Measurements from ENCODE around the gene DDIAS.
"Not testable (repeated sequence)": the region's sequence is repeated elsewhere in the genome, so short reads cannot be mapped to it uniquely, and the experiment has no call there.

The DDIAS gene

GRCh38 chr11:82922396-82923173 lies 21.0 kb downstream of the DDIAS start:
- not testable (repeated sequence) for H3K36me3 ChIP-seq (ENCODE audit: control insufficient read depth, insufficient read depth, low read length); H3K9me3 ChIP-seq (ENCODE audit: control insufficient read depth, low read length); H3K4me3 ChIP-seq (ENCODE audit: low read depth, low read length); H3K4me1 ChIP-seq; H3K27ac ChIP-seq; H3K27me3 ChIP-seq (ENCODE audit: control insufficient read depth, insufficient read depth, low read length); H3K4me2 ChIP-seq (ENCODE audit: low read length); H3K9ac ChIP-seq; H2AFZ ChIP-seq; H3K79me2 ChIP-seq

GRCh38 chr11:82924522-82925224 lies 23.1 kb downstream of the DDIAS start:
- TF ChIP-seq CTCF (IDR thresholded peaks at IDR 0.05) = no peak
- Histone ChIP-seq H3K9me3 (ENCODE audit: control insufficient read depth, low read length) (no peaks in the 10 kb centered on the region), H3K9ac (no peak overlapping the region), H3K79me2 (no peaks in the 10 kb centered on the region), H3K27ac (no peak overlapping the region), H3K4me3 (ENCODE audit: low read depth, low read length) (no peak overlapping the region), H3K27me3 (ENCODE audit: control insufficient read depth, insufficient read depth, low read length) (no peaks in the 10 kb centered on the region), H3K4me1 (no peaks in the 10 kb centered on the region), H2AFZ (no peak overlapping the region), H3K36me3 (ENCODE audit: control insufficient read depth, insufficient read depth, low read length) (no peaks in the 10 kb centered on the region), H3K4me2 (ENCODE audit: low read length) (no peak overlapping the region)

GRCh38 chr11:82927264-82927880 lies 25.8 kb downstream of the DDIAS start:
- no peaks in the 10 kb centered on the region for H3K79me2 ChIP-seq
- no peak overlapping the region for H3K4me2 ChIP-seq (ENCODE audit: low read length)
- H3K4me3 ChIP-seq (ENCODE audit: low read depth, low read length) = no peak overlapping the region
- H2AFZ ChIP-seq = no peak overlapping the region
- H3K9ac ChIP-seq = no peak overlapping the region
- H3K36me3 ChIP-seq (ENCODE audit: control insufficient read depth, insufficient read depth, low read length) = no peaks in the 10 kb centered on the region
- no peaks in the 10 kb centered on the region for H3K9me3 ChIP-seq (ENCODE audit: control insufficient read depth, low read length)
- H3K4me1 ChIP-seq = no peaks in the 10 kb centered on the region
- TF ChIP-seq CTCF (IDR thresholded peaks at IDR 0.05) = peak; percentile 69
- no peak overlapping the region for H3K27ac ChIP-seq
- H3K27me3 ChIP-seq (ENCODE audit: control insufficient read depth, insufficient read depth, low read length) = no peaks in the 10 kb centered on the region

- no peaks in the 10 kb centered on the region for H3K79me2 ChIP-seq
- H3K4me1 ChIP-seq = no peaks in the 10 kb centered on the region
- no peak overlapping the region for H3K9ac ChIP-seq
- no peaks in the 10 kb centered on the region for H3K36me3 ChIP-seq (ENCODE audit: control insufficient read depth, insufficient read depth, low read length)
- no peak overlapping the region for H3K27ac ChIP-seq
- H3K27me3 ChIP-seq (ENCODE audit: control insufficient read depth, insufficient read depth, low read length) = no peaks in the 10 kb centered on the region
- no peak for TF ChIP-seq CTCF (IDR thresholded peaks at IDR 0.05)
- H2AFZ ChIP-seq = no peak overlapping the region
- H3K4me2 ChIP-seq (ENCODE audit: low read length) = no peak overlapping the region
- no peaks in the 10 kb centered on the region for H3K9me3 ChIP-seq (ENCODE audit: control insufficient read depth, low read length)
- H3K4me3 ChIP-seq (ENCODE audit: low read depth, low read length) = no peak overlapping the region
Measured at GRCh38 chr11:82929121-82929520, 27.6 kb downstream of the DDIAS start.

GRCh38 chr11:82930229-82930628 lies 28.7 kb downstream of the DDIAS start:
- no peaks in the 10 kb centered on the region for H3K27me3 ChIP-seq (ENCODE audit: control insufficient read depth, insufficient read depth, low read length)

More at GRCh38 chr11:82930229-82930628, 28.7 kb downstream of the DDIAS start:
- Histone ChIP-seq H3K9me3 (ENCODE audit: control insufficient read depth, low read length) (no peaks in the 10 kb centered on the region), H2AFZ (no peak overlapping the region), H3K79me2 (no peaks in the 10 kb centered on the region), H3K4me1 (no peaks in the 10 kb centered on the region), H3K36me3 (ENCODE audit: control insufficient read depth, insufficient read depth, low read length) (no peaks in the 10 kb centered on the region), H3K9ac (no peak overlapping the region), H3K4me3 (ENCODE audit: low read depth, low read length) (no peak overlapping the region), H3K27ac (no peak overlapping the region), H3K4me2 (ENCODE audit: low read length) (no peak overlapping the region)
- no peak for TF ChIP-seq CTCF (IDR thresholded peaks at IDR 0.05)
